Uterus (tissue), 2 donors: ENCODE data around the gene IFNA21.
"Not testable (repeated sequence)": the region's sequence is repeated elsewhere in the genome, so short reads cannot be mapped to it uniquely, and the experiment has no call there.

Experiments
- POLR2A ChIP-seq, 2 donors: fragments of 450-650 bp; IDR thresholded peaks; one replicate each; pipeline ENCODE4 v1.6.1; 2016; ENCODE audit warnings: antibody characterized with exemption in 2 of 2, mild to moderate bottlenecking in 1 of 2, moderate library complexity in 1 of 2
- TF ChIP-seq, protein P1 (sequence below), 4 experiments: fragments of 200-600 bp in 2 of 4; fragments of 450-650 bp in 2 of 4; sonication (generic) in 2 of 4; IDR thresholded peaks; one replicate each; pipeline ENCODE4 v1.5.1; 2016 to 2019; ENCODE audit warnings: antibody characterized with exemption in 4 of 4, mild to moderate bottlenecking in 2 of 4, moderate library complexity in 1 of 4

DNA sequence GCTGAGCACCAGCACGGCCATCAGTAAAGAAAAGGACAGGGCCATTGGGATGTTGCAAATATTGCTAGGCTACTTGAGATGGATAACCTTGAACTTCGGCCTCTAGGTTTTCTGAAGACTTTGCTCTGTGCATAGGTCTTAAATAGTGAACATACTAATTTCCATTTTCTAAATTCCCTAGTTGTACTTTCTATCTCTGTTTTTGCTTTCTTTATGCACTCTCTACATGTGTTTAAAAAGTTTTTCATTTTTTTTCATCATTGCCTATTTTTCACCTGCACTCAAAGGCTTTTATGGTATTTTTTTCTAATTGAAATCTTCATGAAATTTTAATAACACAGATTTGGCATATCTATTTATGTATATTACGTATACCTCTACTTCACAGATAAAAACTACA lies 21.0 kb upstream of the IFNA21 start, which contains the start of gene IFNA4:
- TF ChIP-seq, protein P1, sequence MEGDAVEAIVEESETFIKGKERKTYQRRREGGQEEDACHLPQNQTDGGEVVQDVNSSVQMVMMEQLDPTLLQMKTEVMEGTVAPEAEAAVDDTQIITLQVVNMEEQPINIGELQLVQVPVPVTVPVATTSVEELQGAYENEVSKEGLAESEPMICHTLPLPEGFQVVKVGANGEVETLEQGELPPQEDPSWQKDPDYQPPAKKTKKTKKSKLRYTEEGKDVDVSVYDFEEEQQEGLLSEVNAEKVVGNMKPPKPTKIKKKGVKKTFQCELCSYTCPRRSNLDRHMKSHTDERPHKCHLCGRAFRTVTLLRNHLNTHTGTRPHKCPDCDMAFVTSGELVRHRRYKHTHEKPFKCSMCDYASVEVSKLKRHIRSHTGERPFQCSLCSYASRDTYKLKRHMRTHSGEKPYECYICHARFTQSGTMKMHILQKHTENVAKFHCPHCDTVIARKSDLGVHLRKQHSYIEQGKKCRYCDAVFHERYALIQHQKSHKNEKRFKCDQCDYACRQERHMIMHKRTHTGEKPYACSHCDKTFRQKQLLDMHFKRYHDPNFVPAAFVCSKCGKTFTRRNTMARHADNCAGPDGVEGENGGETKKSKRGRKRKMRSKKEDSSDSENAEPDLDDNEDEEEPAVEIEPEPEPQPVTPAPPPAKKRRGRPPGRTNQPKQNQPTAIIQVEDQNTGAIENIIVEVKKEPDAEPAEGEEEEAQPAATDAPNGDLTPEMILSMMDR (IDR thresholded peaks at IDR 0.05) = not testable (repeated sequence)
- not testable (repeated sequence) for TF ChIP-seq POLR2A (IDR thresholded peaks at IDR 0.05)
